ENCODE results near the gene ADIG. TPM values are rescaled to one million over a fixed set of nuclear protein-coding genes. Genes with fewer than 3 reads are reported as not detected.

Gene ADIG
- total RNA-seq, 2 donors from 2014 or later = not detected

- Mint-ChIP-seq H3K27ac (no peak overlapping the region), H3K27me3 (peaks cover 5% of the 10 kb centered on the region), H3K4me1 (peaks cover 5% of the 10 kb centered on the region), H3K36me3 (ENCODE audit: low read depth) (no peaks in the 10 kb centered on the region), H3K9me3 (peaks cover 4% of the 10 kb centered on the region), H3K4me3 (no peak overlapping the region)
- no peak for ATAC-seq (replicated peaks)
These were observed 46.1 kb downstream of the ADIG start for GRCh38 chr20:38626921-38627659.

GRCh38 chr20:38628580-38629470 lies 47.8 kb downstream of the ADIG start:
- peaks cover 4% of the 10 kb centered on the region for H3K9me3 Mint-ChIP-seq
- H3K27me3 Mint-ChIP-seq = peaks cover 9% of the 10 kb centered on the region
- H3K27ac Mint-ChIP-seq = no peak overlapping the region
- H3K36me3 Mint-ChIP-seq (ENCODE audit: low read depth) = no peaks in the 10 kb centered on the region
- no peak for ATAC-seq (replicated peaks)
- peaks cover 10% of the 10 kb centered on the region for H3K4me1 Mint-ChIP-seq
- no peak overlapping the region for H3K4me3 Mint-ChIP-seq

DNA sequence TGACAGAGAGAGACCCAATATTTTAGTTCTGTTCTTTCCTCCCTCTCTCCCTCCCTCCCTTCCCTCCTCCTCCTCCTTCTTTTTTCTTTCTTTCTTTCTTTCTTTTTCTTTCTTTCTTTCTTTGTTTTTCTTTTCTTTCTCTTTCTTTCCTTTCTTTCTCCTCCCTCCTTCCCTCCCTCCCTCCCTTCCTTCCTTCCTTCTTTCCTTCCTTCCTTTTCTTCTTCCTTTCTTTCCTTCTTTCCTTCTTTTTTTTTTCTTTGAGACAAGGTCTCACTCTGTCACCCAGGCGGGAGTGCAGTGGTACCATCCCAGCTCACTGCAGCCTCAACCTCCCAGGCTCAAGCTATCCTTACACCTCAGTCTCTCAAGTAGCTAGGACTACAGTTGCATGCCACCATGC lies 49.0 kb downstream of the ADIG start:
- no peak overlapping the region for H3K27ac Mint-ChIP-seq
- no peak overlapping the region for H3K4me3 Mint-ChIP-seq

GRCh38 chr20:38630727-38631126 lies 49.7 kb downstream of the ADIG start:
- no peak for ATAC-seq (replicated peaks)
- Mint-ChIP-seq H3K4me1 (peaks cover 10% of the 10 kb centered on the region), H3K27ac (no peak overlapping the region), H3K4me3 (no peak overlapping the region), H3K27me3 (peaks cover 14% of the 10 kb centered on the region), H3K36me3 (ENCODE audit: low read depth) (no peaks in the 10 kb centered on the region), H3K9me3 (no peaks in the 10 kb centered on the region)

More for the DNA sequence above, 49.0 kb downstream of the ADIG start:
- no peak for ATAC-seq (replicated peaks)
- Mint-ChIP-seq H3K9me3 (no peaks in the 10 kb centered on the region), H3K36me3 (ENCODE audit: low read depth) (no peaks in the 10 kb centered on the region), H3K4me1 (peaks cover 10% of the 10 kb centered on the region), H3K27me3 (peaks cover 14% of the 10 kb centered on the region)

DNA sequence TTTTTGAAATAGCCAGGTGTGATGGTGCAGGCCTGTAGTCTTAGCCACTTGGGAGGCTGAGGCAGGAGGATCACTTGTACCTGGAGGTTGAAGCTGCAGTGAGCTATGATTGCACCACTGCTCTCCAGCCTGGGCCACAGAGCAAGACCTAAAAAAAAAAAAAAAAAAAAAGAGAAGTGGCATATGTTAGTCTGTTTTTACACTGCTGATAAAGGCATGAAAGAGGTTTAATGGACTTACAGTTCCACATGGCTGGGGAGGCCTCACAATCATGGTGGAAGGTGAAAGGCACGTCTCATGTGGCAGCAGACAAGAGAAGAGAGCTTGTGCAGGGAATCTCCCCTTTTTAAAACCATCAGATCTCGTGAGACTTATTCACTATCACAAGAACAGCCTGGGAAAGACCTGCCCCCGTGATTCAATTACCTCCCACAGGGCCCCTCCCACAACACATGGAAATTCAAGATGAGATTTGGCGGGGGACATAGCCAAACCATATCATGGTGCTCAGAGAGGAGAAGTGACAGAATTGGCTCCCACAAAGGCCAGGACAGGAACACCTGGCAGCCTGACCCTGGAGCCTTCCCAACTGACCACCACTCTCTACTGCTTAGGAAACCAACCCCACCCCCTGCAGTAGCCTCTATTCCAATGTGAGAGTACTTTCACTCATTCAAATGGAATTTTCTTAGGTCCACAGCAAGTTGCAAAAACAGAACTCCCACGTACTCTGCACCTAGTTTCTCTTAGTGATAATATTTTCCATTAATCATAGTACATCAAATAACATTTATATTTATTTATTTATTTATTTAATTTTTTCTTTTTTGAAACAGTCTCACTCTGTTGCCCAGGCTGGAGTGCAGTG lies 50.4 kb downstream of the ADIG start:
- Mint-ChIP-seq H3K27me3 (peaks cover 14% of the 10 kb centered on the region), H3K4me1 (peaks cover 10% of the 10 kb centered on the region), H3K27ac (no peak overlapping the region), H3K9me3 (no peaks in the 10 kb centered on the region), H3K36me3 (ENCODE audit: low read depth) (no peaks in the 10 kb centered on the region), H3K4me3 (no peak overlapping the region)
- ATAC-seq (replicated peaks) = no peak

DNA sequence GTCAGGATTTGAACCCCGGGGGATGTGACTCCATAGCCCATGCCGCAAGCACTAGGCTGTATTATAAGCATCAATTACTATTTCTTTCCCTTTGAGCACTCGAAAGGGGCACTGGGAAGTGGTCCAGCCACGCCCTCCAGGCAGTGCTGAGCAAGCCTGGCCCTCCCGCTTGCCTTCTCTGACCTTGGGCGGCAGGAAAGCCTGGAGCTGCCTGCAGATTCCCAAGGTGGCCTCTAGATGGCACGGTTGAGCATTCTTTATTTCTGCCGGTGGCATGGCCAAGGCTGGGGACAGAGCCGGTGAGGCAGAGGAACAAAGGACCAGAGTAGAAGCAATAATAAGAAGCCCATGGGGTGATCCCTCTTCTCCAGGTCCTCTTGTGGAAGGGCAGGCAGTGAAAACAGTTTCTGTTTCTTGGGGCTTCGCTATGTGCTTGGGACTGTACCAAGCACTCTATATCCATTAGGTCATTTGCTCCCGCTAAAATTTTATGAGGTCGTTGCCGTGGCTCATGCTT lies 52.6 kb downstream of the ADIG start:
- ATAC-seq (replicated peaks) = peak; percentile 87
- Mint-ChIP-seq H3K27ac (no peak overlapping the region), H3K27me3 (peaks cover 13% of the 10 kb centered on the region), H3K4me1 (peaks cover 5% of the 10 kb centered on the region), H3K4me3 (no peak overlapping the region), H3K9me3 (no peaks in the 10 kb centered on the region), H3K36me3 (ENCODE audit: low read depth) (no peaks in the 10 kb centered on the region)

- Mint-ChIP-seq H3K9me3 (no peaks in the 10 kb centered on the region), H3K4me1 (peaks cover 5% of the 10 kb centered on the region), H3K27ac (no peak overlapping the region), H3K36me3 (ENCODE audit: low read depth) (no peaks in the 10 kb centered on the region), H3K27me3 (peaks cover 16% of the 10 kb centered on the region), H3K4me3 (no peak overlapping the region)
- ATAC-seq (replicated peaks) = no peak
These were observed 54.8 kb downstream of the ADIG start for GRCh38 chr20:38635721-38636288.

Other genes with a start within 250 kb of the ADIG start
- gene LBP, start 234.7 kb upstream of the ADIG start, total RNA-seq = not detected
- gene SNHG17, start 145.9 kb upstream of the ADIG start, total RNA-seq = 100 to 1,000 TPM in 1 of 2 donors, 10 to 100 TPM in 1; 60.5 to 142 TPM
- 10 to 100 TPM; 24.8 to 30.1 TPM for gene RALGAPB, start 108.4 kb upstream of the ADIG start, total RNA-seq
- gene ARHGAP40, start 20.6 kb downstream of the ADIG start, total RNA-seq = not detected
- under 1 TPM in 1 of 2 donors, not detected in 1; 0.11 TPM for gene SLC32A1, start 143.3 kb downstream of the ADIG start, total RNA-seq
- gene ACTR5, start 167.3 kb downstream of the ADIG start, total RNA-seq = 10 to 100 TPM in 1 of 2 donors, 1 to 10 TPM in 1; 9.9 to 10.4 TPM
- 10 to 100 TPM; 77.2 to 79.5 TPM for gene PPP1R16B, start 224.5 kb downstream of the ADIG start, total RNA-seq